SIG-M5 (cell line): ENCODE measurements around the gene MPHOSPH9.

Source experiments
- DNase-seq: peaks from one replicate; lab custom pipeline; 2025; lab: John Stamatoyannopoulos, UW

MPHOSPH9 gene, protein sequence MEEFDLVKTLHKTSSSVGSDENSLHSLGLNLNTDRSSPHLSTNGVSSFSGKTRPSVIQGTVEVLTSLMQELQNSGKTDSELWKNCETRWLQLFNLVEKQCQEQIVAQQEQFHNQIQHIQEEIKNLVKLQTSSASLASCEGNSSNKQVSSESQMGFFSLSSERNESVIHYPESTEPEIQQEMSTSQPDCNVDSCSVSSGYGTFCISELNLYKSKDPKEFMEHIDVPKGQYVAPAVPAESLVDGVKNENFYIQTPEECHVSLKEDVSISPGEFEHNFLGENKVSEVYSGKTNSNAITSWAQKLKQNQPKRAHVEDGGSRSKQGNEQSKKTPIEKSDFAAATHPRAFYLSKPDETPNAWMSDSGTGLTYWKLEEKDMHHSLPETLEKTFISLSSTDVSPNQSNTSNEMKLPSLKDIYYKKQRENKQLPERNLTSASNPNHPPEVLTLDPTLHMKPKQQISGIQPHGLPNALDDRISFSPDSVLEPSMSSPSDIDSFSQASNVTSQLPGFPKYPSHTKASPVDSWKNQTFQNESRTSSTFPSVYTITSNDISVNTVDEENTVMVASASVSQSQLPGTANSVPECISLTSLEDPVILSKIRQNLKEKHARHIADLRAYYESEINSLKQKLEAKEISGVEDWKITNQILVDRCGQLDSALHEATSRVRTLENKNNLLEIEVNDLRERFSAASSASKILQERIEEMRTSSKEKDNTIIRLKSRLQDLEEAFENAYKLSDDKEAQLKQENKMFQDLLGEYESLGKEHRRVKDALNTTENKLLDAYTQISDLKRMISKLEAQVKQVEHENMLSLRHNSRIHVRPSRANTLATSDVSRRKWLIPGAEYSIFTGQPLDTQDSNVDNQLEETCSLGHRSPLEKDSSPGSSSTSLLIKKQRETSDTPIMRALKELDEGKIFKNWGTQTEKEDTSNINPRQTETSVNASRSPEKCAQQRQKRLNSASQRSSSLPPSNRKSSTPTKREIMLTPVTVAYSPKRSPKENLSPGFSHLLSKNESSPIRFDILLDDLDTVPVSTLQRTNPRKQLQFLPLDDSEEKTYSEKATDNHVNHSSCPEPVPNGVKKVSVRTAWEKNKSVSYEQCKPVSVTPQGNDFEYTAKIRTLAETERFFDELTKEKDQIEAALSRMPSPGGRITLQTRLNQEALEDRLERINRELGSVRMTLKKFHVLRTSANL

DNA sequence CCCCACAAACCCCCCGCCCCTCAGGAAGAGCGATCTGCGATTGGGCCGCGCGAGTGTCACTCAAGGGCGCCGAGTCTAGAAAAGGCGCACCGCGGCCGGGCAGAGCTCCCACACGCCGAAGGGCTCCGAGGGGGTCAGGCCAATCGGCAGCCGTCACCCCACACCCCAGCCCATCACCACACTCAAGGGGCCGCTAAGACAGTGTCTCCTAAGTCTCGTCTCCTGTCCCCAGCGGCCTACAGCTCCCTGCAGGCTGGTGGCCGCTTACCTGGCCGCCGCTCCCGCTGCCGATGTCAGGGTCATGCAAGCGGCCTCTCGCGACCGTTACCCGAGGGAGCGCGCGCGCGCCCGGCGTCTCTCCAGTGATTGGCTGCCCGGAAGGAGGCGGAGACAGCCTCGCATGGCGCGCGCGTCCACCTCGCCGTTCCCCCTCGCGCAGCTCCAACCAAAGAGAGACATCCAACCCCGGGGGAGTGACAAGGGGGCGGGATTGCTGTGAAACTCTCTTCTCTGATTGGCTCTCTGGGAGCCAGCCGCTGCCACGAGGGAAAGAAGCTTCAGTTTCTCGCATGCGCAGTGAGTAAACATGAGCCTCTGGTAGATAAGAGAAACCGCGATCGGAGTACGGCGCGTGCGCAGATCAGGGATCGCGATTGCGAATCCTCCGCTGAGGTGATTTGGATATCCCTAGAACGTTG is at the start of gene MPHOSPH9, which contains the start of gene MTRFR:
Gene MPHOSPH9, minus strand, starts transcription at position 335 of the 698 bp plus-strand sequence. CDS start 2,777 bp downstream, outside the sequence.
Gene MTRFR, plus strand, starts transcription at position 630 of the 698 bp plus-strand sequence. CDS start 20,239 bp downstream, outside the sequence.
- DNase-seq, result peak; percentile 97

DNA sequence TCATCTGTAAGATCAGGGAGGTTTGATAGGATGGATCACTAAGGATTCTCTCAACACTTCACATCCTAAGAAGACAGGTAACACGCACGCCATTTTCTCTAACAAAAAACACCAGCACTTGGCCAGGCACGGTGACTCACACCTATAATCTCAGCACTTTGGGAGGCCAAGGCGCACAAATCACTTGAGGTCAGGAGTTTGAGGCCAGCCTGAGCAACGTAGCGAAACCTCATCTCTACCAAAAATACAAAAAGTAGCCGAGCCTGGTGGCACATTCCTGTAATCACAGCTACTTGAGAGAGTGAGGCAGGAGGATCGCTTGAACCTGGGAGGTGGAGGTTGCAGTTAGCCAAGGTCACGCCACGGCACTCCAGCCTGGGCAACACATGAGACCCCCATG is 49.2 kb upstream of the MPHOSPH9 start:
- no peak for DNase-seq

DNA sequence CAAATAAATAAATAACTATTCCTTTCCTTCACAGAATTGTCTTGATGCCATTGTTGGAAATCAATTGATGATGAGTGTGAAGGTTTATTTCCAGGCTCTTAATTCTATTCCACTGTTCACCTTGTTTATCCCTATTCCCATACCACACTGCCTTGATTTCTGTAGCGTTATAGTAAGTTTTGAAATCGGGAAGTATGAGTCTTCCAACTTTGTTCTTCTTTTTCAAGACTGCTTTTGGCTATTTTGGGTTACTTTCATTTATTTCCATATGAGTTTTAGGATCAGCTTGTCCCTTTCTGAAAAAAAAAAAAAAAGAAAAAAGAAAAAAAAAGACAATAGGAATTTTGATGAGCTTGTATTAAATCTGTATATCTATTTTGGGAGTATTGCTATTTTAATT is 48.0 kb upstream of the MPHOSPH9 start:
- no peak for DNase-seq

DNA sequence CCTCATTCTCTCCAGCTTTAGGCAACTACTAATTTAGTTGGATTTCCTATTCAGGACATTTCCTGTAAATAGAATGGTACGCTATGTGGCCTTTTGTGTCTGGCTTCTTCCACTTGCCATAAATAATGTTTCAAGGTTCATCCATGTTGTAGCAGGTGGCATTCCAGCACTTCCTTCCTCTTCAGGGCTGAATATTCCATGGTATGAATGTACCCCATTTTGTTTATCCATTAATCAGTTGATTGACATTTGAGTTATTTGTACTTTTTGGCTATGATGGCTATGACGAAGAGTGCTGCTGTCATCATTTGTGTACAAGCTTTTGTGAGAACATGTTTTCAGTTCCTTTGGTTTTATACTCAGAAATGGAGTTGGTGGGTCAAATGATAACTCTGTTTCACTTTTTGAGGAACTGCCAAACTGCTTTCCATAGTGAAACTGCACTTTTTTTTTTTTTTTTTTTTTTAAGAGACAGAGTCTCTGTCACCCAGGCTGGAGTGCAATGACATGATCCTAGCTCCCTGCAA is 45.2 kb upstream of the MPHOSPH9 start:
- peak; percentile 32 for DNase-seq

DNA sequence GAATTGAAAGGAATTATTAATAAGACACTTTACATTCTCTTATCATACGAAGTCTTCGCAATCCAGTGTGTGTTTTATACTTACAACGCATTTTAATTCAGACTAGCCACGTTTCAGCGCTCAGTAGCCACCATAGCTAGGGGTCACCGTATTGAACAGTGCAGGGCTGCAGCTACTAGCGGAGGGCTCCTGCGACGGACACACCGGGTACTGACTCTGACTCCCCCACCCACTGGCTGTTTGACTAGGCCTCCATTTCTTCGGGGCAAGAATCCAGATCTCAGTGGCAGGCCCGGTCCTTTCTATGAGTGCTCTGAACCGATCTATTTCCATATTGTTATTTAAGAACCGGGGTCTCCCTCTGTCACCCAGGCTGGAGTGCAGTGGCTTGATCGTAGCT is 40.2 kb upstream of the MPHOSPH9 start:
- no peak for DNase-seq

DNA sequence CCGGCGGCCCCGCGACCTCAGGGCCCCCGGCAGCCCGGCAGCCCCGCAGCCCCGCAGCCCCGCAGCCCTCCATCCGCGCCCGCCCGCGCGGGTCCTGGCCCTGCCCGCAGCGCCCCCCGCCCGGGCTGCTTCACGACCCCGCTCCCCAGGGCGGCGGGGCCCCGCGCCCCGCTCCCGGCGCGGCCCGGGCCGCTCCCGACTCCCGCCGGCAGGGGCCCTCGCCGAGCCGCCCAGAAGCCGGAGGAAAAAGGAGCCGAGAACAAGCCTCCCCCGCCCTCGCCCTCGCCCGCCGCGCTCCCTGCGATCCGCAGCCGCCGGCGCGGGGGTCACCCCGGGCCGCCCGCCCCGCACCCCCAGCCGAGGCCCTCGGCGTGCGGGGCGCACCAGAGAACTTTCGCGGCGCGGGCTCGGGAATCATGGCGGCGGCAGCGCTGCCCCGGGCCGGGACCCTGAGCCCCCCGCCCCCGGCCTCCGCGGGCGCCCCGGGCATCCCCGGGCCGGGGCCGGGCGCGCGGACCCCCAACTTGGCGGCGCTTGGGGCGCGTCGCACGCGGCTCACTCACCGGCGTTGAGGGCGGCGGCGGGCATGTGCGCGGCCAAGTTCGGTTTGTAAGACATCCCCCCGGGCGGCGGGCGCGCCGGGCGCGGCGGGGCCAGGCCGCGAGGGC is 38.2 kb upstream of the MPHOSPH9 start:
- no peak for DNase-seq

DNA sequence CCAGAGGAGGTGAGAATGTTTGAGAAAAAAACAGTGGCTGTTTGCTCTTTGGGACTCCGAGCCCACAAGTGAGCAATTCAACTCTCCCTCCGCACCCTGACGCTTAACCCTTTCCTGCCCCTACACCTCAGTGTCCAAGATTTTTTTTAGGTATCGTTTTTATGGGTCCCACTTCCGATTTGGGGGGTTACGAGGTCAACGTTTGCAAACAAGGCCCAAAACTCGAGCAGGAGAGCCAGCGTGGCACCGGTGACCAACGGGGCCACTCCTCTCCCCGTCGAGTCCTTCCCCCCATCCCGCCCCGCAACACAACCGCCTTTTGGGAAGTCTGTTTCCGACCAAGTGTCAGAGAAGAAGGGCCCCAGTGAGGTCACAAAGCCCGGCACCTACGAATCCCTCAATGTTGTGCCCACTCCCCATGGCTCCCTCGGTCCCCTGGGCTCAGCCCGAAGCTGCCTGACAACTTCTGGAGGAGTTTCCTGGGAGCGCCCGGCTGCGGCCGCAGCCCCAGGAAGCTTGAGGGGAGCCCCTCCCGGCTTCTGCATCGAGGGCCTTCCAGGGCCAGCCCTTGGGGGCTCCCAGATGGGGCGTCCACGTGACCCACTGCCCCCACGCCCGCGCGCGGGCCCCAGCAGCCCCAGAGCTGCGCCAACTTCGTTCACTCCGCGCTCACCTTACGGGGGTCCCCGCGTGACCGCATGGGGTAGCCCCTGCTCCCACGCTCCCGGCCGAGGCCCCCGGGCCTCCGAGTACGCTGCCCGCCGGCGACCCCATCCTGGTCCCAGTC is 37.5 kb upstream of the MPHOSPH9 start:
- no peak for DNase-seq

DNA sequence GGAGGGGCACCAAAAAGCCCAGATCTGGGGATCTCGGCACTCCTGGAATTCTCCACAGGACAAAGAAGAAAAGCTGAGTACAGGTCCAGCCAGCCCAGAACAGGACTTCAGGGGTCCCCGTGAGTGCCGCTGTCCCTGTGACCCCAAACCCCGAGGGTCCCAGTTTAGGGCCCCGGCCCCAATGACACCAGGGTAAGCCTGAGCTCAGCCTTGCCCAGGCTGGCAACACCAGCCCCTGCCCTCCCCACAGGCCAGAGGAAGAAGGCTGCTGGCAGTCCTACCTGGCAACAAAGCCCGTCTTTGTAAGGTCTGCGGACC is 36.9 kb upstream of the MPHOSPH9 start:
- no peak for DNase-seq

DNA sequence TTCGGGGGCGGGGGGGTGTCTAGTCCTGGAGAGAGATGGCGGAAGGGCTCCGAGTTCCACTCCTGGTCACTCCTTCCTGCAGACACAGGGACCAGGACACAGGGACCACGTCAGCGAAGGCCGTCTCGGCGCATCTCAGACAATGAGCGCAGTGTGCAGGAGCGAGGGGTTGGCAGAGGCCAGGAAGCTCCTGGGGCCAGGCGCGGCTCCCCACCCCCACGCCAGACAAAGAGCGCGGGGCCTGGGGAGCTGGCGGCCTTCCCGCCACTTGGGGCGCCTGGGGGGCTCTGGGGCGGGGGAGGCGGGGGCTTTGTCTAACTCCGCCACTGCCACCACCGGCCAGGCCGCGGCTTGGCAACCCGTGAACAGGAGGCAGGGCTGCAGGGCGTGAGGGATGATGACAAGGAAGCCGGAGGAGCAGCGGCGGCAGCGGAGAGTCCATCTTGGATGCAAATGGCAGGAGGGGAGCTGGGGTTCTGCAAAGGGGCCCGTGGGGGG is 36.5 kb upstream of the MPHOSPH9 start:
- DNase-seq, result no peak

DNA sequence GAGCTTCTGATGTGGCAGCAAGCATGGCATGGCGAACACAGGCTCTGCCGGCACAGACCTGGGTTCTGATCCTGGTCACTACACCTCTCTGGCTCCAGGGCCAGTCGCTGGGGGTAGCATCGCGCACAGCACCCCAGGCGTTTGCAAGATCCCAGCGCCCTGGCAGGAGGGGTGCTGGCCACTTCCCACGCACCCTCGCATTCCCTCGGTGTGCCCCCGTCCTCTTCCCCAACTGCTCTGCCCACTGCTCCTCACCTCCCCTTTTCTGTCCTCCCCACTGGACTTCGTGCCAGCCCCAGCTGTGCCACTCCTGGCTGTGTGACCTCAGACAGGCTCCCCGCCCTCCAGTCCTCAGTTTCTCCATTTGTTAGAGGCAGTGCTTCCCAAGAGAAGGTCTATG is 35.9 kb upstream of the MPHOSPH9 start:
- no peak for DNase-seq

DNA sequence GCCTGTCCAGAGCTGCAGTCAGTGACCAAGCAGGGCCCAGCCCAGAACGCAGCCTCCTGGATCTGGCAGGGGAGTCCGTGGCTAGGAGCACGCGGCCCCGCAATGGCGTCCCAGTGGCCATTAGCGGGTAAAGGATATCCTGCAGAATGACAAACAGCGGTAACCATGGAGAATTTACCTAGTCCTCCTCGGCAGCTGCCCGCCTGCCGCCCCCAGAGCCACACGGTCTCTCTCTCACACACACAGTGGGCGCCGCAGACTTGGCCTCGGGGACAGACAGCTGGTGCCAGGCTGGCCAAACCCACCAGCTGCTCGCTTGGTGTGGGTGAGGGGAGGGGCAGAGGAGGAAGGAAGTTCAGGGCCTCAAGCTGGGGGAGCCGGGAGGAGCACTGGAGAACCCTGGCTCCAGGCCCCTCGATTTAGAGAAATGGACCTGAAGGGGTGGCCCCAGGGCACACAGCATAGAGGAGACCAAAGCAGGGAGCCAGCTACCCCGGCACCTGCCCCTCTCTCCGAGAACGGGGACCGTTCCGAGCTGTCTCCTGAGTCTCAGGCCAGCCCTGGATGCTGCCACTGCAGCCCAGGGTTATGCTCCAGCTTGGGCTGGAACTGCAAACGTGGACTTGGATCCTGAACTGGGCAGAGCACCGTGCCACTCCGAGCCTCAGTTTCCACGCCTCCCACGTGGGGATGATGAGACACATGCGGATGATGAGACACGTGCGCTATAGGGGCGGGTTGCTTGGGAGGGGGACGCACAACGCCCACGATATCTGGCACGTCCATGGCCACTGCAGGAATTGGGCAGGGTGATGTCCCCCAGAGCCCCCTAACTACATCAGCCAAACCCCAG is 35.3 kb upstream of the MPHOSPH9 start:
- DNase-seq, result no peak

DNA sequence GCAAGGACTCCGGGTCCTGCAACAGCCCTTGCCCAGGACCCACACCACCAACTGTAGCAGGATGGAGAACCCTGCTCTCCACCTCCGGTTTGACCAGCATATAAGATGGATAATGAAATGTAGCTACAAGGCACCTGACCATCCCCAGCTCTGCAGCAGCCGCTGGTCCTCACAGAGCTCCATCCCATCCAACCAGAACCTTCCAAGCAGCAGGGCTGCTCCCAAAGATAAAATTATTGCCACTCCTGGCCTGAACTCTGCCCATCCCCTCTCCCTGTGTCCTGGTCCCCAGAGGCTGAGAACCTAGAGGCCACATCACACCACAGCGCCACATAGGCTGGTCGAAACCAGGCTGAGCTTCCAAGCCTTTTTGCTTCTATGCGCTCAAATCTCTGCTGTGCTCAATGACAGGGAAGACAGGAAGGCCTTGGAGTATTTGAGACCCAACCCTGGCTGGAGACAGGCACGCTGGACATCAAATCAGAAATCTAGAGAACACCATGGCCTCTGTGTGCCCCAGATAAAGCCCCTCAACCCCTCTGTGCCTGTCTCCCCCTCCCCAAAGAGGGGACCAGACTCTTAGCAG is 34.5 kb upstream of the MPHOSPH9 start:
- no peak for DNase-seq

DNA sequence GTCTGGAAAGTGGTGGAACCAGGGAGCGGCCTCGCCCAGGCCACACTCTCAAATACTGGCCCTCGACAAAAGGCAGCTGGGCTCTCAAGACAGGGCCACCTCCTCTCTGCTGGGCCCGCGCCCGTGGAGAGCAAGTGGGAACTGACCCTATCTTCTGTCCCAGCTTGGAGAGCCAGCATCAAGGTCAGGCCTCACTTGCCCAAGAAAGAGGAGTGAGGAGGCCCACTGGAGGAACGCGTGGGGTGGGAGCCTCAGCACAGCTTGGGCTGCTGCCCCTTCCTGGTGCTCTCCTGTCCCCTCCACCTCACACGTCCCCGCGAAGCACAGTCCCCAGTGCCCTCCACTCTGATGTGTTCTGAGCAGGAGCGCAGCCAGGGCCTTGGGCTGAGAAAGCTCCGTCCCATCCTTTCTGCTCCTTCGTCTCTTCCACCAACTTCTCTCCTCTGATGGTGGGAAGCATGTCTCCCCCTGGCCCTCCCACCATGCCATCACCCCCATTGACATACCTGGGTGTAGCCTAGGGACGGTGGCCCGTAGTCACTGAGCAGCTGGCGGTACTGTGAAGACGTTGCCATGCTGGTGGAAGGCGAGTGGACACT is 33.8 kb upstream of the MPHOSPH9 start:
- no peak for DNase-seq

DNA sequence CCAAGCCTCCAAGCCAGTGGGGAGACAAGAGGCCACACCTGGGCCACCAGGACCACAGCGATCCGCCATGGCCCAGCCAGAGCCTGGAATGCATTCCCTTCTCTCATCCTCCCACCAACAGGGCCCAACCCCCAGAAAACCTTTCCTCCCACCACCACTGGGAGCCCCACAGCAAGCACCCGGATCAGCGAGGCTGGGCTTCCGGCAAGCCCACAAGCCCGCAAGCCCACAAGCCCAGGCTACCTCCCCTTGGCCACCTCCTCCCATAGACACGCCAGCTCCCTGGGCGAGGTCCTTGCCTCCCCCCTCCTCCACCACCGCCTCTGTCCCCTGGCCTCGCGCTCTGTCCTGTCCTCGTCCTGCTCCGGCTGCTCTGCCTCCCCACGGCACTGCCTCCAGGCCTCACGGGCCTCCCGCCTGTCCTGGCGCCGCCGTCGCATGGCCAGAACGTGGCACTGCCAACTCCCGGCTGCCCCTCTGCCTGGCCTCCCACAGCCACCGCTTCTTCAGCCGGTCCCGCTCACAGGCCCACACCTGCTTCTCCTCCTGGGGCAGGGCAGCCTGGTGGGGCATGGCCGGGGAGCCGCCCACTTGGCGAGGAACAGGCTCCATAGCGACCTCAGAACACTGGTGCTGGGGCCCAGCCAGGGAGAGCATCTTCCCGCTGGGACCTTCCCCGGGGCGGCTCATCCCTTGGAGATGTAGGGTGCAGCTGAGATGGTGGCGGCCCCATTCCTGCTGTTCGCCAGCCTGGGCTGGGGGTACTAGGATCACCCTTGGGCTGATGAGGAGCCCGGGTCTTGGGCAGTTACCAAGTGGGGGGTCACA is 33.1 kb upstream of the MPHOSPH9 start:
- no peak for DNase-seq

DNA sequence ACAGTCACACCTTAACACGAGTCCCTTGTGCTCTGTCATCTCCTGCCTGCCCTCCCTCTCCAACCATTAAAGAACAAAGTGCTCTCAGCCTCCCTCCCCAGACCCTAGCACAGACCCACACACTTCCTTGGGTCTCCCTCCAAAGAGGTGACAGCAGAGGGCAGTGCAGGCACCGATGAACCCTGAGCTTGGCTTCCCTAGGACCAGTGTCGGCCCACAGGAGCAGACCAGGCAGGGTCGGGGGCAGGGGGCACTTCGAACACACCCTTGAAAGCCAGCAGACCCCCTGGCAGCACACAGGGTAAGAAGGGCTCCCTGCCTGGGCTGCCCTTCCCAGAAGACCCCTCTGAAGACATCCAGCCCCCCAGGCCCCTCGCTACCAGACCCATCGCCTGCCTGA is 31.7 kb upstream of the MPHOSPH9 start:
- no peak for DNase-seq

DNA sequence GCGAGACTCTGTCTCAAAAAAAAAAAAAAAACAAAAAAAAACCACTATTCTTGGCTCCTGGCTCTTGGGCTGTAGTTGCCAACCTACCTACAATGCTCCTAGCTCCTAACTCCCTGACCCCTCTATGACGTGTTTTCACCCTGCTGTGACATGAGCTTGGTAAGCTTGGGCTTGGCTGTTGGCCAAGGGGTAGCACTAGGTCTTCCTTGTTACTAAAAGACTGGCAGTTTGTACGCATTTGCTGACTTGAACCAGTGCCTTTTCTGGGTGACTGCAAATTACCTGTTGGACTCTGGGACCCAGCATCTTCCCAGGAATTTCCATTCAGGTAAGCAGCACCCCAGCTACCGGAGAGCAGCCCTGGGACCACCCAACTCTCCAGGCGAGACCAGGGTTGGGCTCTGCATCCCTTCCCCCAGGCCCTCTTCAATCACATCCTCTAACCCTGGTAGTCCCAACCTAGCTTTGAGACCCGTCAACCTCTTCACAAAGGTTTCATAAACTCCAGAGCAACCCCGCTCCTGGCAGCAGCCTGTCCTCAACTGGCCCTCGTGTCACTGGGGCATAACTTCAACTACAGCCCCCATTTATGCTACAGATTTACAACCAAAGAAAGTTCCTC is 30.4 kb upstream of the MPHOSPH9 start:
- no peak for DNase-seq

DNA sequence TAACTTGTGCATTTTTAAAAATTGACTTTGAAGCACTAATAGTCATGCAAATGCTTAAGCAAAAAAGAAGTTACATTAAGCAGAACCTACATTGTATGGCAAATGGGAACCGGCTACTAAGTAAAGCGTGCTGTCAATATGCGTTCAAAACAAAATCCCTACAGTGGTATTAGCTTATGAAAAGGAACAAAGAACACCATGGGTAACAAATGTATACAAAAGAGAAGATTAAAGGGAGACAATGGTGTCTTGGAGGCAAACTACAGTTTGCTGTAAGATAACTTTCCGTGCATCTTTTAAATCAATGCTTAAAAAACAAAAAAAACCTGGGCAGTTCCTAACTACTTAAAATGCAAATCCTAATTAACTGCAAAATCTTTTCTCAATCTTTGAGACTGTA is 28.3 kb upstream of the MPHOSPH9 start:
- no peak for DNase-seq
